ENCODE data around the gene GBX1. TPM values are rescaled to one million over a fixed set of nuclear protein-coding genes. Genes with fewer than 3 reads are reported as not detected.

Gene GBX1
- total and polyA plus RNA-seq, 2 donors (not counting 3 experiments of a cell fraction or from before 2014, with no cell fraction given): not detected

GRCh38 chr7:151174246-151175046 is 7.0 kb upstream of the GBX1 start:
- dilution Hi-C loops (cut with MboI; ENCODE audit: extremely low pct_ligation_motif_present, low sequenced_read_pairs) (no loop called here), intact Hi-C loops (cut with micrococcal nuclease) (loop anchor here (5.0 kb wide), 1 partner anchor 128 kb away; no protein-coding TSS in a partner anchor)

More at GRCh38 chr7:151174246-151175046, 7.0 kb upstream of the GBX1 start:
- no peak for TF ChIP-seq FOS (IDR thresholded peaks at IDR 0.05; ENCODE audit: borderline replicate concordance, insufficient read depth, low read length)
- TF ChIP-seq MYC (IDR thresholded peaks at IDR 0.05; ENCODE audit: low read depth, low read length): no peak
- no peak for TF ChIP-seq POLR2AphosphoS5 (IDR thresholded peaks at IDR 0.05; ENCODE audit: insufficient read depth, low read depth, low read length)
- no peak for TF ChIP-seq EZH2 (IDR thresholded peaks at IDR 0.05; ENCODE audit: borderline replicate concordance, low read depth, low read length, severe bottlenecking)
- TF ChIP-seq MAX (IDR thresholded peaks at IDR 0.05; ENCODE audit: insufficient read depth, insufficient read length): no peak
- TF ChIP-seq GATA2 (IDR thresholded peaks at IDR 0.05; ENCODE audit: insufficient read depth, insufficient read length, low read depth, low read length): no peak
- no peak for TF ChIP-seq CTCF (IDR thresholded peaks at IDR 0.05; ENCODE audit: extremely low read depth in 1 of 2, insufficient read depth in 1 of 2, low read depth in 1 of 2, low read length in 2 of 2)
- TF ChIP-seq POLR2A (IDR thresholded peaks at IDR 0.05; ENCODE audit: low read depth, low read length): no peak
- TF ChIP-seq JUN (IDR thresholded peaks at IDR 0.05; ENCODE audit: borderline replicate concordance, insufficient read depth, insufficient read length, low read depth): no peak
- Histone ChIP-seq H3K27ac (ENCODE audit: insufficient read depth, low read depth, low read length) (no peak overlapping the region), H3K9ac (replicated peaks; ENCODE audit: extremely low read depth, insufficient read depth, low read length) (no peak overlapping the region), H3K4me1 (ENCODE audit: control insufficient read depth, extremely low read depth, insufficient read depth, low read length) (no peaks in the 10 kb centered on the region), H3K4me2 (ENCODE audit: insufficient read depth, low read length) (no peak overlapping the region), H3K36me3 (ENCODE audit: control insufficient read depth in 2 of 2, extremely low read depth in 1 of 2, insufficient read depth in 2 of 2, low read length in 2 of 2) (no peaks in the 10 kb centered on the region), H3K9me3 (replicated peaks; ENCODE audit: control insufficient read depth, insufficient read depth, low read length) (no peaks in the 10 kb centered on the region), H3K27me3 (ENCODE audit: control insufficient read depth in 2 of 2, insufficient read depth in 2 of 2, low read length in 2 of 2) (peaks cover 10 to 16% of the 10 kb centered on the region in 2 experiments), H3K4me3 (replicated peaks in 1 of 3; ENCODE audit: insufficient read depth in 1 of 3, low read depth in 1 of 3, low read length in 3 of 3) (no peak overlapping the region), H2AFZ (ENCODE audit: low read depth, low read length) (no peak overlapping the region), H4K20me1 (replicated peaks; ENCODE audit: control insufficient read depth, extremely low read depth, insufficient read depth, low read length) (no peaks in the 10 kb centered on the region), H3K79me2 (ENCODE audit: control insufficient read depth, insufficient read depth, low read length) (no peaks in the 10 kb centered on the region), H3K9me1 (replicated peaks; ENCODE audit: control insufficient read depth, extremely low read depth, insufficient read depth, low read length) (no peaks in the 10 kb centered on the region)
- FAIRE-seq: no peak
- ChIA-PET CTCF (interaction anchor here (0.7 to 1.1 kb wide), 2 partner anchors 51 to 70 kb away, joined by 3 to 8 read pairs; no protein-coding TSS in a partner anchor), POLR2A (no interaction called here)
- DNase-seq (ENCODE audit: low read depth, low spot score): peak; percentile 36
- no TSS peak for BruUV-seq (replicated peaks)

Measured in endothelial cell of umbilical vein (primary cell).